WTC11 (cell line): ENCODE data around the gene SNX22.

Source experiments
- ATF6 ChIP-seq: sonication (generic); formaldehyde crosslinking; IDR thresholded peaks from 2 replicates; pipeline ENCODE4 v1.8.1; 2023; ENCODE audit warnings: mild to moderate bottlenecking, missing genetic modification reagents
- CREB1 ChIP-seq: sonication (generic); formaldehyde crosslinking; IDR thresholded peaks from 2 replicates; pipeline ENCODE4 v1.8.0; 2023; ENCODE audit warnings: mild to moderate bottlenecking, missing genetic modification reagents
- CTCF ChIP-seq: fragments of 200-600 bp; IDR thresholded peaks from 2 replicates; pipeline ENCODE4 v1.8.0; 2022; ENCODE audit warnings: antibody characterized with exemption
- FOXJ3 ChIP-seq: sonication (generic); formaldehyde crosslinking; IDR thresholded peaks from 2 replicates; pipeline ENCODE4 v1.9.0; 2021; ENCODE audit warnings: missing genetic modification reagents, mild to moderate bottlenecking, borderline replicate concordance
- IRF2 ChIP-seq: sonication (generic); formaldehyde crosslinking; IDR thresholded peaks from 2 replicates; pipeline ENCODE4 v1.8.0; 2022; ENCODE audit warnings: low read depth, missing genetic modification reagents, borderline replicate concordance
- JUN ChIP-seq: sonication (generic); formaldehyde crosslinking; IDR thresholded peaks from 2 replicates; pipeline ENCODE4 v1.8.0; 2023; ENCODE audit warnings: mild to moderate bottlenecking, missing genetic modification reagents
- MXD4 ChIP-seq: fragments of 250-450 bp; sonication (Bioruptor Pico); IDR thresholded peaks from 2 replicates; pipeline ENCODE4 v1.8.0; 2021; ENCODE audit warnings: mild to moderate bottlenecking, moderate library complexity, borderline replicate concordance
- NFATC4 ChIP-seq: fragments of 250-450 bp; sonication (Bioruptor Pico); IDR thresholded peaks from 2 replicates; pipeline ENCODE4 v1.9.0; 2021; ENCODE audit warnings: mild to moderate bottlenecking
- RELA ChIP-seq: sonication (generic); formaldehyde crosslinking; IDR thresholded peaks from 2 replicates; pipeline ENCODE4 v1.8.1; 2022; ENCODE audit warnings: missing genetic modification reagents, mild to moderate bottlenecking, borderline replicate concordance
- TCF7 ChIP-seq: sonication (generic); formaldehyde crosslinking; IDR thresholded peaks from 2 replicates; pipeline ENCODE4 v1.8.0; 2022; ENCODE audit warnings: mild to moderate bottlenecking, low read depth, missing genetic modification reagents, moderate library complexity
- USF2 ChIP-seq: sonication (generic); formaldehyde crosslinking; IDR thresholded peaks from 2 replicates; pipeline ENCODE4 v1.8.1; 2023; ENCODE audit warnings: mild to moderate bottlenecking, missing genetic modification reagents, moderate library complexity
- TF ChIP-seq, protein P1 (sequence below): sonication (generic); formaldehyde crosslinking; IDR thresholded peaks from 2 replicates; pipeline ENCODE4 v1.8.0; 2023; ENCODE audit warnings: missing genetic modification reagents

GRCh38 chr15:64137226-64137833 is 14.2 kb upstream of the SNX22 start:
- TF ChIP-seq CTCF = no peak
- no peak for TF ChIP-seq IRF2 (CRISPR knock-in tag)
- TF ChIP-seq MXD4 (CRISPR knock-in tag) = no peak
- TF ChIP-seq NFATC4 (CRISPR knock-in tag) = no peak
- TF ChIP-seq TCF7 (CRISPR knock-in tag) = no peak
- no peak for TF ChIP-seq ATF6 (CRISPR knock-in tag)
- TF ChIP-seq RELA = no peak
- TF ChIP-seq CREB1 (CRISPR knock-in tag) = no peak
- TF ChIP-seq, protein P1, sequence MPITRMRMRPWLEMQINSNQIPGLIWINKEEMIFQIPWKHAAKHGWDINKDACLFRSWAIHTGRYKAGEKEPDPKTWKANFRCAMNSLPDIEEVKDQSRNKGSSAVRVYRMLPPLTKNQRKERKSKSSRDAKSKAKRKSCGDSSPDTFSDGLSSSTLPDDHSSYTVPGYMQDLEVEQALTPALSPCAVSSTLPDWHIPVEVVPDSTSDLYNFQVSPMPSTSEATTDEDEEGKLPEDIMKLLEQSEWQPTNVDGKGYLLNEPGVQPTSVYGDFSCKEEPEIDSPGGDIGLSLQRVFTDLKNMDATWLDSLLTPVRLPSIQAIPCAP (CRISPR knock-in tag) = no peak
- peak; percentile 17; the same call in 1 of the 2 replicates for TF ChIP-seq USF2 (CRISPR knock-in tag)
- no peak for TF ChIP-seq FOXJ3 (CRISPR knock-in tag)
- TF ChIP-seq JUN (CRISPR knock-in tag) = no peak
